PC-9 (cell line): Measurements from ENCODE around the gene RIMS3.

ENCODE experiments used
- EZH2 ChIP-seq: fragments of 200-600 bp; sonication (generic); IDR thresholded peaks from 2 replicates; pipeline ENCODE4 v1.8.0; 2017; ENCODE audit warnings: antibody characterized with exemption, low read depth
- TF ChIP-seq, protein P1 (sequence below): fragments of 200-600 bp; sonication (generic); conservative IDR thresholded peaks from 2 replicates; pipeline ENCODE4 v1.6.1; 2017; ENCODE audit warnings: mixed run types, antibody characterized with exemption, mild to moderate bottlenecking, moderate library complexity

DNA sequence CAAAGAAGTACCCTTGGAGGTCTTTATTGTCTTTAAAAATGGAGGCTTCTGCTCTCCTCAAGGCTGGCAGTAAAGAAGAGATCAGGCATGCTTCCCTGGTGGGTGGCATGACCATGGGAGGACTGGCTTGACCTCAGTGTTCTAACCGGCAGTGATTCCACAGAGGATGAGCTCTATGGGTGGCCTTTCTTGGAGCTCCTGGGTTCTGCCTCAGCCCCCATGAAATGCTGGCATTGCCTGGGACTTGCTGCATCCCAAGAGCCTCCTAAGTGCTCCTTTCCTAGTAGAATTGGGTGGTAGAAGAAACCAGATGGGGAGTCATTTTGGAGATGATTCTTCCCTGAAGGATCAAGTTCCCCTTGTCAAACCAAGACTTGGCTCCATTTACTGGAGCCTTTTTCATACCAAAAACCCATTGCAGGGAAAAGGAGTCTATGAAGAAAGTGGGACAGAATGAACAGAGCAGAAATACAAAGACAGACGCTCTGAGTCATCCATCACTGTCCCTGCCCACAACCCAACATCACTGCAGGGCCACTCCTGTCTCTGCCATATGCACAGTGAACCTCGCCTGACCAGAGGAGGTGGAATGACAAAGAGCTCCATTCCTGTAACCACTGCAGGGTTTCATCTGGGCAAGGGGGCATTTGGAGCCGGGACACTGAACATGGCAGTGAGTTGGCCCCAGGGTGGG lies 42.4 kb downstream of the RIMS3 start:
- TF ChIP-seq, protein P1, sequence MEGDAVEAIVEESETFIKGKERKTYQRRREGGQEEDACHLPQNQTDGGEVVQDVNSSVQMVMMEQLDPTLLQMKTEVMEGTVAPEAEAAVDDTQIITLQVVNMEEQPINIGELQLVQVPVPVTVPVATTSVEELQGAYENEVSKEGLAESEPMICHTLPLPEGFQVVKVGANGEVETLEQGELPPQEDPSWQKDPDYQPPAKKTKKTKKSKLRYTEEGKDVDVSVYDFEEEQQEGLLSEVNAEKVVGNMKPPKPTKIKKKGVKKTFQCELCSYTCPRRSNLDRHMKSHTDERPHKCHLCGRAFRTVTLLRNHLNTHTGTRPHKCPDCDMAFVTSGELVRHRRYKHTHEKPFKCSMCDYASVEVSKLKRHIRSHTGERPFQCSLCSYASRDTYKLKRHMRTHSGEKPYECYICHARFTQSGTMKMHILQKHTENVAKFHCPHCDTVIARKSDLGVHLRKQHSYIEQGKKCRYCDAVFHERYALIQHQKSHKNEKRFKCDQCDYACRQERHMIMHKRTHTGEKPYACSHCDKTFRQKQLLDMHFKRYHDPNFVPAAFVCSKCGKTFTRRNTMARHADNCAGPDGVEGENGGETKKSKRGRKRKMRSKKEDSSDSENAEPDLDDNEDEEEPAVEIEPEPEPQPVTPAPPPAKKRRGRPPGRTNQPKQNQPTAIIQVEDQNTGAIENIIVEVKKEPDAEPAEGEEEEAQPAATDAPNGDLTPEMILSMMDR: no peak
- TF ChIP-seq EZH2: no peak
